GM21423 (cell line): Measurements from ENCODE around the gene PAPSS1.
A peak's percentile ranks its signal among the peaks of the same experiment; 100 is the strongest.
"Not testable (repeated sequence)": the region's sequence is repeated elsewhere in the genome, so short reads cannot be mapped to it uniquely, and the experiment has no call there.

Experiments
- ATAC-seq: cut with Tn5 transposase; IDR thresholded peaks from one replicate; pipeline ENCODE4 v1.9.1; 2021; ENCODE audit warnings: mild to moderate bottlenecking, moderate library complexity; ENCODE audit not compliant: unreplicated experiment

PAPSS1 gene

DNA sequence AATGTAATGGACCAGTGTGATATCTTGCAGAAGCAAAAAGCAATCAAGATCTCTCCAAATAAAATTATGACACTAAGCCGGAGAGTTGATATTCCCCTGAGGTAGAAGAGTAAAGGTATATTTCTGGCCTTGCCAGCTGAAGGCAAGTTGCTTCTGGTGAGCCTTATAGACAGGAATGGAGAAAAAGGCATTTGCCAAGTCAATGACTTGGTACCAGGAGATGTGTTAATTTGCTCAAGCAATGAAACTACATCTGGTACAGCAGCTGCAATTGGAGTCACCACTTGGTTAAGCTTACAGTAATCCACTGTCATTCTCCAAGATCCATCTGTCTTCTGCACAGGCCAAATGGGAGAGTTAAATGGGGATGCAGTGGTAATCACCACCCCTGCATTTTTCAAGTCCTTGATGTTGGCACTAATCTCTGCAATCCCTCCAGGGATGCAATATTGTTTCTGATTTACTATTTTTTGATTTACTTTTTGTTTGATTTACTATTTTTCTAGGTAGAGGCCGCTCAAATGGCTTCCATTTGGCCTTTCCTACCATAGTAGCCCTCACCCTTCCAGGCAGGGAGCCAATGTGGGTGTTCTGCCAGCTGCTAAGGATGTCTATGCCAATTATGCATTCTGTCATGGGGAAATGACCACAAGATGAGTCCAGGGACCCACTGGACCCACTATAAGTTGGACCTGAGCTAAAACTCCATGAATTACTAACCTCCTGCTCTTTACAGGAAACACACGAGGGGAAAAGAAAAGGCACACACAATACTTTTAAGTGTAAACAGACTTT lies 6.3 kb upstream of the PAPSS1 start:
- not testable (repeated sequence) for ATAC-seq

DNA sequence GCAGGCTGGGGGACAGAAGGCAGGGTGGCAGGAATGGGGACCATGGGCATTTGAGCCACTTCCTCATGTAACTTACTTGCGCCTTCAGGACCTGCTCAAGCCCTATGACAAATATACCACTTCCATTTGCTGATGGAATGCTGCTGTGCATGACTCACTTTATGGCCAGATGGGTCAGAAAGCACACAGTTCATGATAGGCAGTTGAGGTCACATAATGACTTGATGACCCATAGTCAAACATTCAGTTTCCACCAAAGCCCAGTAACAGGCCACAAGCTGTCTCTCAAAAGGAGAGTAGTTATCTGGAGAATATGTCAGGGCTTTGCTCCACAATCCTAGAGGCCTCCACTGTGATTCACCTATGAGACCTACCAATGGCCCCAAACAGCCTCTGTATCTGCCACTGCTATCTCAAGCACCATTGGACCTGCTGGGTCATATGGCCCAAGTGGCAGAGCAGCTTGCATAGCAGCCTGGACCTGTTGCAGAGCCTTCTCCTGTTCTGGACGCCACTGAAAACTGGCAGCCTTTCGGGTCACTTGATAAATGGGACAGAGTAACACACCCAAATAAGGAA lies 5.3 kb upstream of the PAPSS1 start:
- ATAC-seq: no peak

DNA sequence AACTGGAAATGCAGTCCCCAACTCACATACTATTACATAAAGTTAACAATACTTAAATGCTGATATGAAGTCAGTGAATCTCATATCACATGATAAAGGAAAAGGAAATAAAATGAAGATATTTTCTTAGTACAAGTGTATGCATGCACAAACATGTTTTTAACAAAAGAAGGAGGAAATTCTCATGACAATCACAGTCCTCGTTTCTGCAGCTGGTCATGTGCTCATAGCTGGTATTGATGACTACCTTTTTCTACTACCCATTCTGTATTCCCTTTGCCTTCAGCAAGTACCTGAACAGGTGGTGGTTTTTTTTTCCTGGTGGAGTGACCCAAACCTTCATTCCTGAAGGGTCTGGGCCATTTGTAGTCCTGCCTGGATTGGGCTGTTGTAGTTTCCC lies 3.3 kb upstream of the PAPSS1 start:
- ATAC-seq: not testable (repeated sequence)

DNA sequence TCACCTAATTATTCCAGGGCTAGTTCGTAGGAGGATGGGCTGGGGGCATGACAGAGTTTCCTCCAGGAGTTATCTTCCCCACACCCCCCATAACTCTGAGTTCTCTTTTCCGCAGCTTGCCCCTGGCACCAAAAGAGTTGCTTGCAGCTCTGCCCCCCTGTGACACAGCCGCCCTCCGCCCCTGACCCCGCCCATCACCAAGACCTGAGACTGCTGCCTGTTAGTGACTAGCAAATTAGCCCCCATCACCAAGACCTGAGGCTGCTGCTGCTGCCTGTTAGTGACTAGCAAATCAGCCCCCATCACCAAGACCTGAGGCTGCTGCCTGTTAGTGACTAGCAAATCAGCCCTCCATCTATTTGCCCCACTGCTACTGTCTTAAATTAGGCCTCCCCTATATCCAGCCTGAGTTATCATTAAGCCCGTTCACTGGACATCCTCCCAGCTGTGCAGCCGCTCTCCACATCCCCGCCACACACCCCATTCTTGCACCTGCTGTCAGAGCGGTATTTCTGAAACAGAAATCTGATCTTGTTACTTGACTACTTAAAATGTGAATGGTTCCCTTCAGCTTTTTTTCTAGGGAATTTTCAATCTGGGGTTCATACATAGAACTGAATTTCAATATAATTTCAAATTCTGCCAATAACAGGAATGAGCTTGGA lies 1.5 kb upstream of the PAPSS1 start:
- ATAC-seq: no peak

DNA sequence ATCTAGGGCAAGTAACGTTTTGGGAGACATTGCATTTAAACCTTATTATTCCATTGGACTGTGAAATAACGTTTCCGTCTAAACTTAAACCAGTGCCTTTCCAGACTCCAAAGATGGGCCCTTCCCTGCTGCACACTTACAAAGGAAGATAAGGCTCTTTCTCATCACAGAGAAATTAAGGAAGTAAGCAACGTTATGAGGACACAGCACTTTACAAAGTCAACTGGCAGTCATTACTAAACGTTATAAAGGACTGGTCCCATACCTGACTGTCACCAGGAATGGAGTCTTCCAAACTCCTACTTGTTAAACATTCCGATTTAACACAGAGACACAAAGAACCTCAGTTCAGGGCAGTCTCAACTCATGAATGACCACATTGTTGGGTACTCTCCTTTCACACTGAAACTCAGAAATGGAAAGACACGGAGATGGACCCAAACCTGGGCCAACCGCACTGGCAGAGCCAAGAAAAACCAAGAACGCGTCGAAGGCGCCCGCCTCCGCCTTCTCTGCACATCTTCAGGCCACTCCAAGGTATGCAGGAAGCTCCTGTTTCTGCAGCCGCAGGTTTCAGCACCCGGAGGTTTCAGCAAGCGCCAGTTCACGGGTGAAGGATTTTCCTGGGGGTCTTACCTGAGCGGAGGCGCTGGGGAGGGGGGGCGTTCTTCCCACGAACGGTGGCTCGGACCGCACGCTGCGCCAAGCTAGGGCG lies 670 bp downstream of the PAPSS1 start:
- ATAC-seq: peak; percentile 7

DNA sequence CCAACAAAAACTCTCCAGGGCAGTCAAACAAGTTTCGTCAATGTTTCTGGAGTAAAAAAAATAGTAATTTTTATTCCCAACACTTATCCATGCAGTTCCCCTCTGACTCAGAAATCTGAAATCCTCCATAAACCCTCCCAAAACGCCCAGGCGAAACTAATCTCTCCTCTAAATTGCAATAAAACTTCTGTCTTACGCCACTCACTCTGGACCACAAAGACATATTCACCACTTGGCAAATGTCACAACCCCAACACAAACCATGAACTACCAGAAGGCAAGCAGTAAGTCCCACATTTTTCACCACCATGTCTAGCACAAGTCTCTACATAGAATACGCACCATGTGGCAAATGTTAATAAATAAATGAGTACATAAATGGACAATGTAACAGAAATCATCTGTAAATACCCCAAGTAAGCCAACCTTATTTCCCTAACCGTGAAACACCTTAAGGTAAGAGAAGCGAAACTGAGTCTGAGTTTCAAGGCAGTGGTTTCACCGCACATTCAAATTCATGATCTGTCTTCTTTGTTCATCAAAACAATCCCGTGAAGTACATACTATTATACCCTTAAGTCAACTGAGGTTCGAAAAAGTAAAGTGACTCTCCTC lies 1.6 kb downstream of the PAPSS1 start:
- ATAC-seq: peak; percentile 29

DNA sequence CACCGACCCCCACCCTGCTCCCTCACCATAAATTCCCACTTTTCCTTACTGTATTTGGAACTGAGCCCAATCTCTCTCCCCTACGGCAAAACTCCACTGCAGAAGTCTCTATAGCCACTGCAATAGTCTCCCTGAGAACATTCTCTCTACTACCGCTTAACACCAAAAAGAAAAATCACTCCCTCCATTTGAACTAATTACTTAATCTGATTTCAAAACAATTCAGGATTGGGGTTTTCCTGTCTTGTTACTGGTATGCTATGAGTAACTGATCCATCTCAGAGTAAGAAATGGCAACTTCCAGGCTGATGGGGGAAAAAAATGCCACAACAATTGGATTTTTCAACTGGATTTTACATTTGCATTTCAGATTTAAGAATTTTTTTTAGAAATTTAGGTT lies 5.8 kb downstream of the PAPSS1 start:
- no peak for ATAC-seq

DNA sequence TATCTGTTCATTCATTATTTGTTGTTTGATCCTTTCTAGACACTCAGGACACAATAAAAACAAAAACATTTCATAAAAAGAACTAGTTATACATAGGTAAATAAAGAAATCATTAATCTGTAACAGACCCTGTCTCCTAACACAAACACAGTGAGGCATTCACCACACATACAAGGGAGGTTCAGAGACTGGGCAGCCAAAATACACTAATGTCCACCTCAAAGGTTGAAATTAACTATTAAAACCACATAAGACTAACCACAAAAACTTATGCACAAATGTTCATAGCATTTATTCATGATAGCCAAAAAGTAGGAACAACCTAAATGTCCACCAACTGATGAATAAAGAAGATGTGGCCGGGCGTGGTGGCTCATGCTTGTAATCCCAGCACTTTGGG lies 7.8 kb downstream of the PAPSS1 start:
- no peak for ATAC-seq

DNA sequence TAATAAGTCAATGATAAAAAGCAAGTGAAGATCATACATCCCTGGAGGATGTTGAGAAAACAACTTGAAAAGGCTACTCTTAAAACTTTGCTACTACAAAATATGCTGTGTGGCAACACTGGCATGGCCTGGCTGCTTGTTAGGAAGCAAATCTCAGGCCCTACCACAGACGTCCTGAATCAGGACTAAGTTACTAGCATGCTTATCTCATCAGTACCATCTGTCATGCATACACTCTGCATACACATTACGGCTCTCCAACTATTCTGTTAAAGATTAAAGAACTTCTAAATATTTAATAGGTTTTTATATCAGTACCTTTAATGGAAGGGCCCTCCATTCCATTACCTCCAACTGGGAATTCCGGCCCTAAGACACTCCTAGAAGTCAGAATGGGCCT lies 8.2 kb downstream of the PAPSS1 start:
- ATAC-seq: no peak

DNA sequence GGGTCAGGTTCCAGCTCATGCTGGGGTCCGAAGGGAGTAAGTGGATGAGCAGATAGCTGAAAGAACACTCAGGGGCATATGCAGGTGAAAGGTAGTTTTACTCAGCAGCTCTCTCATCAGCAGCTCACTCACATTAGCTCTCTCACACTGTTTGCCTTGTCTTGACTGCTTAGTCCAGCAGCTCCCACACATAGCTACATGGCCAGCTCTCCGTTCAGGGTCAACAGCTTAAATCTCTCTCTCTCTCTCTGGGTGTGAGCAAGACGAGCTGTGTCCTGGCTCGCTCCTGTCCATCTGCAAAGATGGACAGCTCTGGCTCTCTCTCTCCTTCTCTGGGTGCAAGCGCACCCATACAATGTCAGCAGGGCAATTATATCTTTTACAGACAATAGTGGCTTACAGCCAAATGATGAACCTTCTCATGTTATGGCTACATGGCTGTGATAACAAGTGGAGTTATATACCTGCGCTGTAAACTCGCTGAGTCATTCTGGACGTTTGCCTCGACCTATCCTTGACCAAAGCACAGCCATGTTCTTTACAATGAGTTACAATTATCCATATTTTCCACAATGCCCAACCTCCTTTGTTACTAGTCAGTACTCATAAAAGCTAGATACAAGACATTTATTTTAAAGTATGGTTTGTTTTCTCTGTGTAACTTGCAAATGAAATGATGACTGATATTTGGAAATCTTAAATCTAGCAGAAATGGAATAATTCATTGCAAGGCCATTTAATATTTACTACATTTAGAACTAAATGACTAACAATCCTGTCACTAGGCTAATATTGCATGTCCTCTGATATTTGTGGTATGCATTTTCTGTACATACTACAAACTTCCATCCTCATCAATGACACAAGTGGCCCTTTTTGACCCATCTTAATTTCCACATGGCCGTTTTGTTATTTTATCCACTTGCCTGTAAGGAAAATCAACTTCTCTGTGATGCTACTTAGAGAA lies 9.3 kb downstream of the PAPSS1 start:
- no peak for ATAC-seq

DNA sequence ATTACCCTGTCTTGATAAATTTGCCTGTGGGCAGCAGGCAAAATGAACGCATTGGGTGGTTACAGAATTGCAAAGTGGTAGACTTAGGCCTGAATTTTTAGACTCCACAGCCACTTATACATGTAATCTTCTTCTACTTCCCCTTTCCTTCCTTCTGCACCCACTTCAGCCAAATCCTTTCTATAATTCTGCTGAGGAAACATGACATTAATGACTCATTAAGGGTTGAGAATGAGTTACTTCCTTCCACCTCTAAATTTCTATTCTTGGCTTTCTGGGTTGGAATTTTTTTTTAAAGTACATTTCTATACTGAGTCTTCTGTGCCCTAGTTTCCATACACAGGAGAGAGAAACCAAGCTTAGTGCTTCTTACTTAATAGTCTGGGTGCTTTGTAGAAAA lies 10.1 kb downstream of the PAPSS1 start:
- ATAC-seq: no peak

DNA sequence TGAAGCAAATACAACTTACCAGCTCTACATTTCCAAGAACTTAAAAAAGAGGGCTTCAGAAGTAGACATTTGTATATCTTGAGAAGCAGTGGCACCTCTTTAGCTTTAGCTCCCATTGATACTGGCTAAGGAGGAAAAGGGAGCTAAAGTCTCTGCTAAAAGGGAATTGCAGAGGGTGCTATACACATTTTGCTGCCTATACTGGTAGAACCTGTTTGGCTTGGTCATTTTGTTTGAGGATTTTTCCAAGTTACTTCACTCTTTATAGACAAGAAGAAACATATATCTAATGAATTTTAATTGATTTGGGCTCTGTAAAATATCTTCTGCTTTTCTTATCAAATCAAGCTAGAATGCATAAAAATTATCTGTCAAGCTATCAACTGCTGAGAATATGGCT lies 11.8 kb downstream of the PAPSS1 start:
- ATAC-seq: no peak

DNA sequence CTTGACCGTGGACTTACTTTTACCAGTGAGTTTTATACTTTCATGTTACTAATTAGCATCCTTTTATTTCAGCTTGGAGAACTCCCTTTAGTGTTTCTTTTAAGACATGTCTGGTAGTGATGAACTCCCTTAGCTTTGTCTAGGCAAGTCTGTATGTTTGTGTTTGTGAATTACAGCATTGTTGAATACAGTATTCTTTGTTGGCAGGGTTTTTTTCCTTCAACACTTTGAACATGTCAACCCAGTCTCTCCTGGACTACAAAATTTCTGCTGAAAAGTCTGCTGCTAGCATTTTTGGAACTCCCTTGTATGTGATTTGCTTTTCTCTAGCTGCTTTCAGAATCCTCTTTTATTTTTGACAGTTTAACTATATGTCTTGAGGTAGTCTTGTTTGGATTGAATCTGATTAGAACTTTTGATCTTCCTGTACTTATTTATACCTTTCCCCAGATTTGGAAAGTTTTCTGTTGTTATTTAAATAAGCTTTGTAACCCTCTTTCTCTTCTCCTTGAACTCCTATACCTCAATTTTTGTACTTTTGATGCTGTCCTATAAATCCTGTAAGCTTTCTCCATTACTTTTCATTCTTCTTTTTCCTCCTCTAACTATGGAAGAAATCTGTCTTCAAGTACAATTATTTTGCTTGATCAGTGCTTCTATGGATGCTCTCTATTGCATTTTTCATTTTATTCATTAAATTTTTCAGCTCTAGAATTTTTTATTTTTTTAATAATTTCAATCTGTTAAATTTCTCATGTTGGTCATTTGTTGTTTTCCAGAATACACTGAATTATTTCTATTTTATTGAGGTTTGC lies 14.1 kb downstream of the PAPSS1 start:
- ATAC-seq: no peak

DNA sequence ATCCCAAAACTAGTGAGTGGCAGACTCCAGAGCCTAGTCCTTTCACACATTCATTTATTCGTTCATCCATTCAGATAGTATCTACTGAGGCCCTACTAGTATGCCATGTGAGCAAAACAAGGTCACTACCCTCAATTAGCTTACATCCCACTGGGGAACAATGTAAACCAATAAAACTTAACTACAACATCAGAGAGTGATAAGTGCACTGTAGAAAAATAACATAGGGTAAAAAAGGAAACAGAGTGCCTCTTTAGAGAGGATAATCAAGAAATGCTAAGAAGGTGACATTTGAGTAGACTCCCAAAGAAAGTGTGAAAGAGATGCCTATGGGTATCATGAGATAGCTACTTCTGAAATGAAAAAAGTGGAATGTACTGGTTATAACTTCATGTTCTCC lies 18.5 kb downstream of the PAPSS1 start:
- ATAC-seq: no peak

DNA sequence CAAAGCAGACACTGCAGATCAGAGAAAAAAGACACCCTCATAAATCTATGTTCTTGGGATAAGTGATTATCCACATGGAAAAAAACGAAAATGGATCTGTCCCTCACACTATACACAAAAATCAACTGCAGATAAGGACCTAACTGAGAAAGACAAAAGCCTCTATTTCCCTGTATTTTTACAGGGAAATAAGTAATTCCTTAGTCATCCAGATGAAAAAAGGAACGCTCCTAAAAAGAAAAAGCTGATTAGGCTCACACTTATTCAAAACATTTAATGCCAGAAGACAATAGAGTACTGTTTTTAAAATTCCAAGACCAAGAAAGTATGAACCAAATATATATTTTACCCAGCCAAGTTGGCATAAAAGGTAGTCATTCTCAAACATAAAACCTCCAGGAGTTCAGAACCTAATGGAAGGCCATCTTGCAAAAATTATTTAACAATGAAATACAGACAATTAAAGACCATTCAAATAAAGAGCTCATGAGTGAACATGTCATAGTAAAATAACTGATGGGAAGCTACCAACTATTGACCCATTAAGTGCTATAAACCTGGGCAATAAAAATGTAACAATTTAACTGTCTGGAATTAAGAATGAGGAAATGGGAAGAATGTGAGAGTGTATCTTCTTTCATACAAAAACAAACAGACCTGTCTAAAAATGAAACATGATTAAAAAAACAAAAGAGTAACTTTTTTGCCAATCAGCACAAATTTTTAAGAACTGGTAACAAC lies 20.4 kb downstream of the PAPSS1 start:
- ATAC-seq: no peak

DNA sequence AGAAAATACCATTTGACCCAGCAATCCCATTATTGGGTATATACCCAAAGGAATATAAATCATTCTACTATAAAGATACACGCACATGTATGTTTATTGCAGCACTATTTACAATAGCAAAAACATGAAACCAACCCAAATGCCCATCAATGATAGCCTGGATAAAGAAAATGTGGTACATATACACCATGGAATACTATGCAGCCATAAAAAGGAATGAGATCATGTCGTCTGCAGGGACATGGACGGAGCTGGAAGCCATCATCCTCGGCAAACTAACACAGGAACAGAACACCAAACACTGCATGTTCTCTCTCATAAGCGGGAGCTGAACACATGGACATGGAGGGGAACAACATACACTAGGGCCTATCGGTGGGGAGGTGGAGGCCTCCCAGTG lies 23.8 kb downstream of the PAPSS1 start:
- ATAC-seq: not testable (repeated sequence)

DNA sequence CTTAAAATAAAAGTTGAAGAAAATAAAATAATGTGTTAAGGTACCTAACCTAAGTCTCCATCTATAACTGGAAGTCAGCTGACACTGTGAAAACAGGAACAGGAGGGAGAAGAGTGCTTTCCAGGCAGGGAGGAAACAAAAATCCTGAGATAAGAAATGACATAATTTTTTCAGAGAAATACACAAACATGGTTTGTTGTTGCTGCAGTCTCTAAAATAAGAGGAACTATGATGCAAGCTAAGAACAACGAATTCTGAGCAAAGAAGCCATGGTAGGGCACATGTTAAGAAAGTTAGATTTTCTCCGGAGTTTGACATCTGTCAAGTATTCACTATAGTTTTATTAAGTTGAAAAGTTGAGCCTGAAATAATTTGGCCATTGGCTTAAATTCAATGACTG lies 26.9 kb downstream of the PAPSS1 start:
- ATAC-seq: no peak

DNA sequence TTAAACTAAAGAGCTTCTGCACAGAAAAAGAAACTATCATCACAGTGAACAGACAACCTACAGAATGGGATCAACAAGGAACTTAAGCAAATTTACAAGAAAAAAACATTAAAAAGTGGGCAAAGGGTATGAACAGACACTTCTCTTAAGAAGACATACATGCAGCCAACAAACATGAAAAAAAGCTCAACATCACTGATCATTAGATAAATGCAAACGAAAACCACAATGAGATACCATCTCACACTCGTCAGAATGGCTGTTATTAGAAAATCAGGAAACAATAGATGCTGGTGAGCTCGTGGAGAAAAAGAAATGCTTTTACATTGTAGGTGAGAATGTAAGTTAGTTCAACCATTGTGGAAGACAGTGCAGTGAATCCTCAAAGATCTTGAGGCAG lies 27.8 kb downstream of the PAPSS1 start:
- ATAC-seq: no peak

DNA sequence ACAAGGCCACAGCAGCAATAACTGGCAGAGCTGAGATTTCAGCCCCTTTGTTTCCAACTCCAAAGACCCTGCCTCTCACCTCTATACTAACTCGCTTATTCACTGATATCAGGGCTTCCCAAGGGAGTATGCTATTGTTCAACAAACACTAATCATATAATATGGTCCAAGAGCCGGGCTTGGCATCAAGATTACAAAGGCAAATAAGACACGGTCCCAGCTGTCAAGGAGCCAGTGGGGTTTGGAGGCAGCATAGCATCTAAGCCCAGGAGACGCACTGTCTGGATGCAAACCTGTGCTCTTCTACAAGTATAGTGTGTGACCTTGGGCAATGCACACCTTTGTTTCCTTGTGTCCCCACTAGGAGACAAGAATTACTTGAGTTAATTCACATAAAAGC lies 28.7 kb downstream of the PAPSS1 start:
- no peak for ATAC-seq
